Subcutaneous adipose tissue (tissue), 4 donors: ENCODE data around the gene ALKBH4. TPM values are rescaled to one million over a fixed set of nuclear protein-coding genes. Genes with fewer than 3 reads are reported as not detected.

Experiments used
- CTCF ChIP-seq: fragments of 450-650 bp; IDR thresholded peaks from one replicate; pipeline ENCODE4 v1.5.1; 2016; ENCODE audit warnings: low read depth, mild to moderate bottlenecking, control low read depth, antibody characterized with exemption, moderate library complexity
- total RNA-seq, 4 donors: library from RNA; depleted of rRNA; stranded (reverse); fragments of >200 nt; gene quantifications; one replicate each; pipeline ENCODE4 v1.1.0, GENCODE V29; 2016

Gene ALKBH4
- total RNA-seq, 4 donors from 2014 or later, result 11.5 to 16.0 (median 13.2) TPM

GRCh38 chr7:102410918-102411317, 53.7 kb downstream of the ALKBH4 start:
- TF ChIP-seq CTCF, result no peak

DNA sequence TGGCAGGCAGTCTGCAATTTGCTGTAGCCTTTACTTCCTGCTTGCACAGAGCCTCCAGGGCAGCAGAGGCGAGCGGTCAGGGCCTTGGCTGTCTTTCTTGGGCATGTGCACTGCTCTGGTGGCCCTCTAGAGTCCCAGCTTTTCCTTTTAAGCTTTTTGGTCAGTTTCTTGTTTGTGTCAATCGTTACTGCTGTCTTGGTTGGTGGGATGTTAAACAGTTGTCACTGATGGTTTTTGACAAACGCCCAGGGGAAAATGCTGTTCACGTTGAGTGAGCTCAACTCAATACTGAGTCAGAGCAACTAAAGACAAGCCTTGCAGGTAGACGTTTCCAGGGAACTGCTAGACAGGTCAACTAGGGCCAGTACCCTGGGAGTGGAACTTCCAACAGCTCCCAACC, 54.5 kb downstream of the ALKBH4 start:
- no peak for TF ChIP-seq CTCF

DNA sequence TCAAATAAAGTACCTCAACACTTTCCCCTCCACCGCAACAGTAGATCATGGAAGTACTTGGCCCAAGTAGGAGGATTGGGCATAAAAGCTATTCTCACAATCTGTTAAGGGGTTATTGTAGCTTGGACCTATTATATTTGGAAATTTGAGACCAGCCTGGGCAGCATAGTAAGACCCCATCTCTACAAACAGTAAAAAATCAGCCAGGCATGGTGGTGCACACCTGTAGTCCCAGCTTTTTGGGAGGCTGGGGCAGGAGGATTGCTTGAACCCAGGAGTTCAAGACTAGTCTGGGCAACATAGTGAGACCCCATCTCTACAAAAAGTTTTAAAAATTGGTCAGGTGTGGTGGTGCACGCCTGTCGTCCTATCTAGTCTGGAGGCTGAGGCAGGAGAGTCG, 55.3 kb downstream of the ALKBH4 start:
- no peak for TF ChIP-seq CTCF

- TF ChIP-seq CTCF, result no peak
Observed at GRCh38 chr7:102407910-102408309, 56.8 kb downstream of the ALKBH4 start.

Other genes starting within 250 kb of the ALKBH4 start
- gene SH2B2, start 178.0 kb downstream of the ALKBH4 start, total RNA-seq, result 1 to 10 TPM; 3.3 to 7.5 (median 3.7) TPM
- gene SPDYE6, start 108.4 kb downstream of the ALKBH4 start, total RNA-seq, result not detected
- 10 to 100 TPM; 14.3 to 39.7 (median 21.9) TPM for gene PRKRIP1, start 68.5 kb downstream of the ALKBH4 start, total RNA-seq
- gene ORAI2, start 31.3 kb downstream of the ALKBH4 start, total RNA-seq, result 10 to 100 TPM in 1 of 4 donors, 1 to 10 TPM in 3; 2.0 to 26.0 (median 6.4) TPM
- 1 to 10 TPM; 7.0 to 9.2 (median 8.1) TPM for gene LRWD1, start 121 bp upstream of the ALKBH4 start, total RNA-seq
- 10 to 100 TPM; 11.7 to 25.8 (median 18.0) TPM for gene POLR2J, start 14.1 kb upstream of the ALKBH4 start, total RNA-seq
- 10 to 100 TPM in 1 of 4 donors, 1 to 10 TPM in 3; 4.9 to 12.6 (median 9.0) TPM for gene RASA4B, start 52.9 kb upstream of the ALKBH4 start, total RNA-seq
- 10 to 100 TPM in 1 of 4 donors, 1 to 10 TPM in 3; 2.7 to 12.7 (median 6.6) TPM for gene UPK3BL2, start 78.8 kb upstream of the ALKBH4 start, total RNA-seq
- not detected for gene SPDYE2, start 86.4 kb upstream of the ALKBH4 start, total RNA-seq
- 10 to 100 TPM; 10.7 to 27.5 (median 19.3) TPM for gene POLR2J3, start 107.7 kb upstream of the ALKBH4 start, total RNA-seq
- 10 to 100 TPM; 19.9 to 60.6 (median 38.2) TPM for gene RASA4, start 151.9 kb upstream of the ALKBH4 start, total RNA-seq
- gene UPK3BL1, start 177.9 kb upstream of the ALKBH4 start, total RNA-seq, result 10 to 100 TPM in 3 of 4 donors, 1 to 10 TPM in 1; 8.8 to 43.9 (median 19.5) TPM
- not detected for gene SPDYE2B, start 185.5 kb upstream of the ALKBH4 start, total RNA-seq
- gene POLR2J2, start 206.8 kb upstream of the ALKBH4 start, total RNA-seq, result 1 to 10 TPM; 1.3 to 9.8 (median 2.1) TPM